Mucosa of descending colon (tissue), 3 donors: ENCODE results near the gene FAM227B. TPM values are rescaled to one million over a fixed set of nuclear protein-coding genes. Genes with fewer than 3 reads are reported as not detected.

Source experiments
- ATAC-seq: fragments of 200-7000 bp; cut with Tn5 transposase; one replicate; pipeline ENCODE4 v1.9.1; 2020; ENCODE audit warnings: mild to moderate bottlenecking, moderate library complexity
- DNase-seq, 3 donors: peaks; one replicate each; pipeline ENCODE4 v3.0.0-alpha.2; 2020
- H3K36me3 ChIP-seq: fragments of 200-600 bp; one replicate; pipeline ENCODE4 v1.8.0; 2021; ENCODE audit warnings: low read depth, mild to moderate bottlenecking
- H3K4me1 ChIP-seq: fragments of 200-600 bp; one replicate; pipeline ENCODE4 v1.8.0; 2021; ENCODE audit warnings: low read depth, mild to moderate bottlenecking
- H3K4me3 ChIP-seq: fragments of 200-600 bp; one replicate; pipeline ENCODE4 v1.8.0; 2021; ENCODE audit warnings: mild to moderate bottlenecking
- H3K9me3 ChIP-seq: fragments of 200-600 bp; one replicate; pipeline ENCODE4 v1.8.0; 2021; ENCODE audit warnings: mild to moderate bottlenecking
- intact Hi-C, 2 donors: fragments of 100-400 bp; cut with DNase I in 1 of 2; cut with micrococcal nuclease in 1 of 2; formaldehyde crosslinking; loops; one replicate each; pipeline versions ENCODE4 v1.11.0 to v1.11.1; 2022; cut with DNase I, micrococcal nuclease
- total RNA-seq, 3 donors: library from RNA; stranded (reverse); fragmentation: NEBNext Ultra II Directional in 2 of 3; extraction: Animal tissue kit (Norgen Biotek cat#: 25700) in 2 of 3; gene quantifications; one replicate each; pipeline versions ENCODE4 v1.2.1 to v1.2.4, GENCODE V29; 2021 to 2023
- TF ChIP-seq, protein P1 (sequence below): fragments of 200-600 bp; IDR thresholded peaks from one replicate; pipeline ENCODE4 v1.8.0; 2022; ENCODE audit warnings: antibody characterized with exemption, mild to moderate bottlenecking
- donor health status: DM: no; HTN: no; CAD: no; lungs with moderate emphysema.
- donor health status: DM: no; HTN: no; CAD: no.
- donor health status: DM: no; HTN: yes; CAD: no.

FAM227B gene
- total RNA-seq, 3 donors from 2014 or later = 2.2 to 7.6 (median 3.6) TPM

- TF ChIP-seq, protein P1, sequence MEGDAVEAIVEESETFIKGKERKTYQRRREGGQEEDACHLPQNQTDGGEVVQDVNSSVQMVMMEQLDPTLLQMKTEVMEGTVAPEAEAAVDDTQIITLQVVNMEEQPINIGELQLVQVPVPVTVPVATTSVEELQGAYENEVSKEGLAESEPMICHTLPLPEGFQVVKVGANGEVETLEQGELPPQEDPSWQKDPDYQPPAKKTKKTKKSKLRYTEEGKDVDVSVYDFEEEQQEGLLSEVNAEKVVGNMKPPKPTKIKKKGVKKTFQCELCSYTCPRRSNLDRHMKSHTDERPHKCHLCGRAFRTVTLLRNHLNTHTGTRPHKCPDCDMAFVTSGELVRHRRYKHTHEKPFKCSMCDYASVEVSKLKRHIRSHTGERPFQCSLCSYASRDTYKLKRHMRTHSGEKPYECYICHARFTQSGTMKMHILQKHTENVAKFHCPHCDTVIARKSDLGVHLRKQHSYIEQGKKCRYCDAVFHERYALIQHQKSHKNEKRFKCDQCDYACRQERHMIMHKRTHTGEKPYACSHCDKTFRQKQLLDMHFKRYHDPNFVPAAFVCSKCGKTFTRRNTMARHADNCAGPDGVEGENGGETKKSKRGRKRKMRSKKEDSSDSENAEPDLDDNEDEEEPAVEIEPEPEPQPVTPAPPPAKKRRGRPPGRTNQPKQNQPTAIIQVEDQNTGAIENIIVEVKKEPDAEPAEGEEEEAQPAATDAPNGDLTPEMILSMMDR = no peak
- ATAC-seq = no peak
- intact Hi-C loops = no loop called here
- Histone ChIP-seq H3K9me3 (no peaks in the 10 kb centered on the region), H3K36me3 (no peaks in the 10 kb centered on the region), H3K4me1 (no peaks in the 10 kb centered on the region), H3K4me3 (no peak overlapping the region)
- no peak for DNase-seq
These were observed 317.6 kb downstream of the FAM227B start for GRCh38 chr15:49303003-49303402.

DNA sequence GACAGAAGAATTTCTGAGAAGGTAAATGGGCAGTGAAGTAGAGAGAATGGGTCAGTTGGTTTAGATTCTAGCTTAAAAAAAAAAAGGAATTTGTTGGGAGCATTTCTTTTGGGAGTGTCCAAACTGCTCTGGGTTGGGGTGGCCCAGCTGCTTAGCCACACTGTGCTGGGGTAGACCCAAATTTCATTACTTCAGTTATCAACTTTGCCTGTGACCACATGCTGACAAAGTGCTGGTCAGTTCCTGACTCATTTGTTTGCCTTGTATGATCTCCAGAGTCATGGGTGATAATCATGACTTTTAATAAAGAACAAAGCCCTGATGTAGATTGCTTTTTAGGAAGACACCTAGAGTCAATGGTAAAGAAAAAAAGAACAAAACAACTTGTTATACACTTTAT lies 319.1 kb downstream of the FAM227B start:
- Histone ChIP-seq H3K9me3 (no peaks in the 10 kb centered on the region), H3K4me1 (no peaks in the 10 kb centered on the region), H3K4me3 (no peak overlapping the region), H3K36me3 (no peaks in the 10 kb centered on the region)
- intact Hi-C loops = no loop called here
- DNase-seq = no peak
- no peak for ATAC-seq
- TF ChIP-seq, protein P1 = no peak

DNA sequence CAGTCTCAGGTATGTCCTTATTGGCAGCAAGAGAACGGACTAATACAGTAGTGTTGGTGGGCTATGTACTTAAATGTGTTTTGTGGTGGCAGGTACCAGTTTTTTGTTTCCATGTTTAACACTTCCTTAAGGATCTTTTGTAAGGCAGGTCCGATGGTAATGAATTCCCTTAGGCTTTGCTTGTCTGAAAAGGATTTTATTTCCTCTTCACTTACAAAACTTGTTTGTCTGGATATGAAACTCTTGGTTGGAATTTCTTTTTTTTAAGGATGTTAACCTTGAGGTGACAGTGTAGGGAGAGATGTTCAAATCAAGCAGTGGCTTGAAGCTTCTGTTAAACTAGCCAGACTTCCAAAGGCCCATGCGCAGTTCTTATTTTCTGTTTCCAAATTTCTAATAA lies 319.8 kb downstream of the FAM227B start:
- ATAC-seq = no peak
- no peaks in the 10 kb centered on the region for H3K9me3 ChIP-seq
- no peaks in the 10 kb centered on the region for H3K36me3 ChIP-seq
- intact Hi-C loops = no loop called here
- TF ChIP-seq, protein P1 = no peak
- no peak overlapping the region for H3K4me3 ChIP-seq
- no peaks in the 10 kb centered on the region for H3K4me1 ChIP-seq
- DNase-seq = no peak

GRCh38 chr15:49297584-49297983 lies 323.0 kb downstream of the FAM227B start:
- TF ChIP-seq, protein P1 = no peak
- ATAC-seq (no peak), DNase-seq (no peak)
- intact Hi-C loops = no loop called here
- H3K36me3 ChIP-seq = no peaks in the 10 kb centered on the region
- H3K4me3 ChIP-seq = no peak overlapping the region
- no peaks in the 10 kb centered on the region for H3K9me3 ChIP-seq
- H3K4me1 ChIP-seq = no peaks in the 10 kb centered on the region

GRCh38 chr15:49296258-49296657 lies 324.4 kb downstream of the FAM227B start:
- TF ChIP-seq, protein P1 = no peak
- intact Hi-C loops = no loop called here
- Histone ChIP-seq H3K4me3 (no peak overlapping the region), H3K36me3 (no peaks in the 10 kb centered on the region), H3K9me3 (no peaks in the 10 kb centered on the region), H3K4me1 (no peaks in the 10 kb centered on the region)
- ATAC-seq (no peak), DNase-seq (no peak)

- ATAC-seq (no peak), DNase-seq (no peak)
- Histone ChIP-seq H3K36me3 (no peaks in the 10 kb centered on the region), H3K9me3 (no peaks in the 10 kb centered on the region), H3K4me3 (no peak overlapping the region), H3K4me1 (no peaks in the 10 kb centered on the region)
- TF ChIP-seq, protein P1 = no peak
- intact Hi-C loops = no loop called here
These were observed 326.7 kb downstream of the FAM227B start for GRCh38 chr15:49293941-49294340.
